ENCODE data around the gene UCP3.

The UCP3 gene

DNA sequence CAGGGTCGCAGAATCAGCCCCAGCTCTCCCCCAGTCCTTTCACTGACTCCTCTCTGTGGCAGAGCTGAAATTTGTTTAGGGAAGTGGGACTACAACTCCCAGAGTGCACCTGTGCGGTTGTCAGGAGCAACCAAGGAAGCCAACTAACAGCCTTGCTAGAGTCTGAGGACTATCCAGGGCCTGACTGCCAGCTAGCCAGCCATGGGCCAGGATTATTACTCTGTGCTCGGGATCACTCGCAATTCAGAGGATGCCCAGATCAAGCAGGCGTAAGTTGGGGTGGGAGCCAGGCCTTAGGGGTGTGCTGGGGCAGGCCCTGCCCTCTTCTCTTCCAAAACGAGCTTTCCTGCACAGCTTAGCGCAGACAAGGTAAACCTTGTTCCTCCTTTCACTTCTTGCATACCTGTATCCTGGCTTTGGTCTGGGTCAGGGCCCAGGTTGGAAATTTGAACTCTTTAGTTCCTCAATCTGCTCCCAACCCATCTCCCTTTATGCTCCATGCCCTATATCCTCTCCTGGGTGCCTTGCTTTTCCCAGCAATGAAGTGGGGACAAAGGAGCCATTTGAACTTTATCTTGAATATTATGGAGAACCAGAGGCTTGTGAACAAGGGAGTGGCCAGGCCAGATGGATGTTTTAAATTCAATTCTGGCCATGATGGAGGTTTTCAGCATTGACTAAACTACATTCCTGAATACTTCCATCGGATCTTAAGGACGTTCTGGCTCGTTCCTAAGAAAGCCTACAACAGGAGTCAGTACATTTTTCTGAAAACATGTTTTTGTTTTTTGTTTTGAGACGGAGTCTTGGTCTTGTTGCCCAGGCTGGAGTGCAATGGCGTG is 57.8 kb downstream of the UCP3 start, which contains the start of gene DNAJB13:
DNAJB13 (plus strand) TSS at position 158 of the 842 bp plus-strand sequence; CDS start at position 202, 44 bp downstream.
- no peak for DNase-seq

All from stimulated activated CD4-positive, alpha-beta T cell treated with anti-CD3 and anti-CD28 coated beads, Interleukin-2, amount 100 ng/mL, for 24 hours (primary cell).